HCT116 (cell line): Measurements from ENCODE around the gene MZB1. TPM values are rescaled to one million over a fixed set of nuclear protein-coding genes. Genes with fewer than 3 reads are reported as not detected.

Experiments
- ATAC-seq: fragments of 200-7000 bp; cut with Tn5 transposase; 2 replicates; pipeline ENCODE4 v1.9.1; 2020; ENCODE audit warnings: mild to moderate bottlenecking, moderate library complexity
- BruUV-seq: library from RNA; stranded (reverse); fragments of 400-500 nt; replicated peaks from 2 replicates; lab custom pipeline; 2021; lab: Mats Ljungman, UMichigan
- CTCF ChIA-PET: fragments of 300-600 bp; sonication (Branson Sonifier 250); formaldehyde crosslinking; loops from one replicate; lab custom pipeline; 2021; ENCODE audit warnings: antibody characterized with exemption; lab: Charles Lee
- POLR2A ChIA-PET: fragments of 300-600, 350-600 bp; sonication (Branson Sonifier 250); formaldehyde crosslinking; loops from one replicate; lab custom pipeline; 2021; ENCODE audit warnings: antibody characterized with exemption; lab: Charles Lee
- RAD21 ChIA-PET, 2 experiments: fragments of 300-600 bp; sonication (Branson Sonifier 250); formaldehyde crosslinking; loops; one replicate each; lab custom pipeline; 2023; ENCODE audit warnings: low total read pairs in 2 of 2; ENCODE audit not compliant: uncharacterized antibody in 2 of 2, unreplicated experiment in 2 of 2, low non-redundant PET in 1 of 2; lab: Charles Lee
- DNase-seq: peaks from one replicate; pipeline ENCODE4 v3.0.0-alpha.2; 2010; ENCODE audit warnings: low read depth, low spot score
- H2AFZ ChIP-seq: fragments of 200-600 bp; shearing (Covaris generic), sonication (generic); 2 replicates; pipeline ENCODE4 v1.6.1; 2017; ENCODE audit warnings: low read depth, mixed run types, mixed read lengths, antibody characterized with exemption, low read length; ENCODE audit not compliant: poor library complexity, severe bottlenecking
- H3K27ac ChIP-seq: 2 replicates; pipeline ENCODE4 v1.5.1; 2012; ENCODE audit warnings: low read depth, low read length
- H3K27me3 ChIP-seq: fragments of 200-600 bp; sonication (generic); 2 replicates; pipeline ENCODE4 v1.6.1; 2016; ENCODE audit warnings: mixed run types, low read length, mixed read lengths; ENCODE audit not compliant: insufficient read depth
- H3K36me3 ChIP-seq, 2 experiments: fragments of 200-500 bp in 1 of 2; fragments of 200-600 bp in 1 of 2; sonication (Bioruptor generic) in 1 of 2; sonication (generic) in 1 of 2; 2 replicates each; pipeline versions ENCODE4 v1.5.1 to v1.6.1; 2014 to 2016; ENCODE audit warnings: low read length in 2 of 2, inconsistent platforms in 1 of 2, mixed read lengths in 1 of 2, mixed run types in 1 of 2; ENCODE audit not compliant: insufficient read depth in 2 of 2, control insufficient read depth in 1 of 2
- H3K4me1 ChIP-seq, 2 experiments: fragments of 200-600 bp in 1 of 2; sonication (generic) in 1 of 2; 2 replicates each; pipeline versions ENCODE4 v1.5.1 to v1.6.1; 2012 to 2017; ENCODE audit warnings: low read length in 2 of 2, inconsistent platforms in 1 of 2, mild to moderate bottlenecking in 1 of 2, mixed read lengths in 1 of 2, mixed run types in 1 of 2, moderate library complexity in 1 of 2; ENCODE audit not compliant: insufficient read depth in 2 of 2, control insufficient read depth in 1 of 2
- H3K4me2 ChIP-seq: fragments of 200-600 bp; sonication (generic); 2 replicates; pipeline ENCODE4 v1.6.1; 2017; ENCODE audit warnings: mixed run types, low read length, mixed read lengths
- H3K4me3 ChIP-seq, 2 experiments: fragments of 200-600 bp in 1 of 2; sonication (generic) in 1 of 2; replicated peaks in 1 of 2; 2 replicates each; pipeline ENCODE4 v1.5.1; 2011 to 2016; ENCODE audit warnings: low read length in 2 of 2, control low read depth in 1 of 2, low read depth in 1 of 2, mild to moderate bottlenecking in 1 of 2, mixed read lengths in 1 of 2, mixed run types in 1 of 2
- H3K79me2 ChIP-seq: fragments of 200-600 bp; sonication (generic); 2 replicates; pipeline ENCODE4 v1.6.1; 2017; ENCODE audit warnings: mild to moderate bottlenecking, mixed run types, low read length, moderate library complexity, mixed read lengths; ENCODE audit not compliant: insufficient read depth
- H3K9ac ChIP-seq: fragments of 200-600 bp; sonication (generic); 2 replicates; pipeline ENCODE4 v1.6.1; 2016; ENCODE audit warnings: low read length, mixed read lengths
- H3K9me2 ChIP-seq: fragments of 200-600 bp; sonication (generic), shearing (Covaris generic); 2 replicates; pipeline ENCODE4 v1.6.1; 2017; ENCODE audit warnings: mixed run types, mild to moderate bottlenecking, moderate library complexity; ENCODE audit not compliant: insufficient read depth
- H3K9me3 ChIP-seq, 2 experiments: fragments of 200-500 bp in 1 of 2; fragments of 200-600 bp in 1 of 2; sonication (Bioruptor generic) in 1 of 2; sonication (generic) in 1 of 2; 2 replicates each; pipeline ENCODE4 v1.6.1; 2014 to 2017; ENCODE audit warnings: low read length in 2 of 2, mixed read lengths in 2 of 2, inconsistent platforms in 1 of 2, low read depth in 1 of 2, mild to moderate bottlenecking in 1 of 2, mixed run types in 1 of 2, moderate library complexity in 1 of 2; ENCODE audit not compliant: control insufficient read depth in 1 of 2, insufficient read depth in 1 of 2
- H4K20me1 ChIP-seq: fragments of 200-600 bp; sonication (generic), shearing (Covaris generic); 2 replicates; pipeline ENCODE4 v1.6.1; 2017; ENCODE audit warnings: mixed run types, mild to moderate bottlenecking, moderate library complexity; ENCODE audit not compliant: insufficient read depth
- CBX3 ChIP-seq: IDR thresholded peaks from 2 replicates; pipeline ENCODE4 v1.6.1; 2012; ENCODE audit warnings: low read depth
- CEBPB ChIP-seq: IDR thresholded peaks from 2 replicates; pipeline ENCODE4 v1.6.1; 2012; ENCODE audit warnings: low read depth
- ELF1 ChIP-seq: IDR thresholded peaks from 2 replicates; pipeline ENCODE4 v1.6.1; 2012; ENCODE audit warnings: low read depth, borderline replicate concordance
- FOSL1 ChIP-seq: IDR thresholded peaks from 2 replicates; pipeline ENCODE4 v1.6.1; 2012; ENCODE audit warnings: low read depth
- POLR2AphosphoS5 ChIP-seq: IDR thresholded peaks from 2 replicates; pipeline ENCODE4 v1.6.1; 2011; ENCODE audit warnings: mild to moderate bottlenecking, low read depth, low read length, moderate library complexity
- RAD21 ChIP-seq: IDR thresholded peaks from 2 replicates; pipeline ENCODE4 v1.6.1; 2012; ENCODE audit warnings: low read depth, mild to moderate bottlenecking
- SP1 ChIP-seq: IDR thresholded peaks from 2 replicates; pipeline ENCODE4 v1.6.1; 2012; ENCODE audit warnings: low read depth
- YY1 ChIP-seq: IDR thresholded peaks from 2 replicates; pipeline ENCODE4 v1.6.1; 2011; ENCODE audit warnings: low read length, low read depth, moderate library complexity, mild to moderate bottlenecking; ENCODE audit not compliant: insufficient replicate concordance; ENCODE audit errors: extremely low read depth
- intact Hi-C: fragments of 100-400 bp; cut with micrococcal nuclease; formaldehyde crosslinking; loops from 2 replicates; pipeline ENCODE4 v1.10.0; 2022
- total RNA-seq: library from RNA; stranded (reverse); gene quantifications from one replicate; pipeline ENCODE4 v1.2.1, GENCODE V29; 2021; ENCODE audit not compliant: unreplicated experiment
- TF ChIP-seq, protein P1 (sequence below): IDR thresholded peaks from 2 replicates; pipeline ENCODE4 v1.6.1; 2012; ENCODE audit warnings: low read depth

Gene MZB1
- total RNA-seq, 1 experiment from 2014 or later: 0.81 TPM

- ATAC-seq (no peak), DNase-seq (no peak)
- Histone ChIP-seq H3K27ac (no peak overlapping the region), H3K4me3 (no peak overlapping the region), H3K4me1 (peaks cover 3 to 18% of the 10 kb centered on the region in 2 experiments; a peak in 3 of 4 replicates), H2AFZ (no peak overlapping the region), H3K9me3 (no peaks in the 10 kb centered on the region), H4K20me1 (no peaks in the 10 kb centered on the region), H3K9me2 (no peaks in the 10 kb centered on the region), H3K36me3 (no peaks in the 10 kb centered on the region), H3K9ac (no peak overlapping the region), H3K79me2 (no peaks in the 10 kb centered on the region), H3K27me3 (no peaks in the 10 kb centered on the region), H3K4me2 (no peak overlapping the region)
- ChIA-PET POLR2A (no interaction called here), RAD21 (no interaction called here), CTCF (no interaction called here)
- TF ChIP-seq CEBPB (no peak), ELF1 (no peak), RAD21 (no peak), POLR2AphosphoS5 (no peak), SP1 (no peak), YY1 (no peak), FOSL1 (no peak), CBX3 (no peak)
- TF ChIP-seq, protein P1, sequence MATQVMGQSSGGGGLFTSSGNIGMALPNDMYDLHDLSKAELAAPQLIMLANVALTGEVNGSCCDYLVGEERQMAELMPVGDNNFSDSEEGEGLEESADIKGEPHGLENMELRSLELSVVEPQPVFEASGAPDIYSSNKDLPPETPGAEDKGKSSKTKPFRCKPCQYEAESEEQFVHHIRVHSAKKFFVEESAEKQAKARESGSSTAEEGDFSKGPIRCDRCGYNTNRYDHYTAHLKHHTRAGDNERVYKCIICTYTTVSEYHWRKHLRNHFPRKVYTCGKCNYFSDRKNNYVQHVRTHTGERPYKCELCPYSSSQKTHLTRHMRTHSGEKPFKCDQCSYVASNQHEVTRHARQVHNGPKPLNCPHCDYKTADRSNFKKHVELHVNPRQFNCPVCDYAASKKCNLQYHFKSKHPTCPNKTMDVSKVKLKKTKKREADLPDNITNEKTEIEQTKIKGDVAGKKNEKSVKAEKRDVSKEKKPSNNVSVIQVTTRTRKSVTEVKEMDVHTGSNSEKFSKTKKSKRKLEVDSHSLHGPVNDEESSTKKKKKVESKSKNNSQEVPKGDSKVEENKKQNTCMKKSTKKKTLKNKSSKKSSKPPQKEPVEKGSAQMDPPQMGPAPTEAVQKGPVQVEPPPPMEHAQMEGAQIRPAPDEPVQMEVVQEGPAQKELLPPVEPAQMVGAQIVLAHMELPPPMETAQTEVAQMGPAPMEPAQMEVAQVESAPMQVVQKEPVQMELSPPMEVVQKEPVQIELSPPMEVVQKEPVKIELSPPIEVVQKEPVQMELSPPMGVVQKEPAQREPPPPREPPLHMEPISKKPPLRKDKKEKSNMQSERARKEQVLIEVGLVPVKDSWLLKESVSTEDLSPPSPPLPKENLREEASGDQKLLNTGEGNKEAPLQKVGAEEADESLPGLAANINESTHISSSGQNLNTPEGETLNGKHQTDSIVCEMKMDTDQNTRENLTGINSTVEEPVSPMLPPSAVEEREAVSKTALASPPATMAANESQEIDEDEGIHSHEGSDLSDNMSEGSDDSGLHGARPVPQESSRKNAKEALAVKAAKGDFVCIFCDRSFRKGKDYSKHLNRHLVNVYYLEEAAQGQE: no peak
- intact Hi-C loops: no loop called here
- no TSS peak for BruUV-seq
Measured at GRCh38 chr5:139418793-139419192, 29.1 kb upstream of the MZB1 start.
